Stimulated activated CD8-positive, alpha-beta memory T cell treated with anti-CD3 and anti-CD28 coated beads, Interleukin-15, amount 100 ng/mL, for 48 hours (primary cell): Measurements from ENCODE around the gene ETFB.

Experiments
- DNase-seq, 2 donors: peaks; one replicate each; pipeline ENCODE4 v3.0.0-alpha.2; 2020; ENCODE audit warnings: low read depth in 2 of 2

The ETFB gene

DNA sequence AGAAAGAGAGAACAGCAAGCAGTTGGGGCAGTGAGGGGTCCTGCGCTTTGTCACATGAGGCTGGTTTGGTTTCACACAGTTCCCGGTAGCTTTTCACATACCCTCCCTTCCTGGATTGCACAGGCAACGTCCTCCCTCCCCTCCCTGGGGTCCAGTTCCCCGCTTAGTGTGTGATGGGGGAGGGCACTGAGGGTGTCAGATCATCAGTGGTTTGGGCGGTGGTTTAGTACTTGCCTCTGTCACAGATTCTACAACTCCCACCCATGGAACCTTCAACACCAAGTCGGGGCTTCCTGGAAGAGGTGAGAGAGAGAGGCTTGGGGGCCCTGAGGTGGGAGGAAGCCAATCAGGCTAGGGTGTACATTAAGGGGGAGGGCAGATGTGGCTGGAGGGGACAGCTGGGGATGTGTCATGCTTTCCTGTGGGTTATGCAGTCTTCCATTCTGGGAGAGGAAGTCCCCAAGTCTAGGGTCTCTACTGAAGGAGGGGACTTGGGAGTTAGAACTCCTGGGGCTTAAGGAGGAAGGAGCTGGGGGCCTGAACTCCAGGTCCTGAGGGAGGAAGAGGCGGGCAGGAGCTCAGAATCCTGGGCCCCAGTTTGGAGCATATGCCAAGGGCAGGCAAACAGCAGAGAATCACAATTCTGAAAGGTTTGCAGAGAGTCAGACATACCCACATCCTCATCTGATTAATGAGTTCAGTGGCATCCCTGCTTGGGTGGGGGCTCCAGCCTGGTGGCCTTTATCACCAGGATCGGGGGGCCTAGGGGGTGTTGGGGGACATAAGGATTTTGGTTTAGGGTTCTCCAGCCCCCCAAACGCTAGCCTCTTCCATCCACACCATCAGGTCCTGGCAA lies 6.7 kb upstream of the ETFB start, which contains the start of gene NKG7:
TSS of gene NKG7 (minus strand) at position 6 of the 856 bp plus-strand sequence. CDS start 119 bp downstream, outside the sequence.
- DNase-seq = peak; percentile 87 to 90

DNA sequence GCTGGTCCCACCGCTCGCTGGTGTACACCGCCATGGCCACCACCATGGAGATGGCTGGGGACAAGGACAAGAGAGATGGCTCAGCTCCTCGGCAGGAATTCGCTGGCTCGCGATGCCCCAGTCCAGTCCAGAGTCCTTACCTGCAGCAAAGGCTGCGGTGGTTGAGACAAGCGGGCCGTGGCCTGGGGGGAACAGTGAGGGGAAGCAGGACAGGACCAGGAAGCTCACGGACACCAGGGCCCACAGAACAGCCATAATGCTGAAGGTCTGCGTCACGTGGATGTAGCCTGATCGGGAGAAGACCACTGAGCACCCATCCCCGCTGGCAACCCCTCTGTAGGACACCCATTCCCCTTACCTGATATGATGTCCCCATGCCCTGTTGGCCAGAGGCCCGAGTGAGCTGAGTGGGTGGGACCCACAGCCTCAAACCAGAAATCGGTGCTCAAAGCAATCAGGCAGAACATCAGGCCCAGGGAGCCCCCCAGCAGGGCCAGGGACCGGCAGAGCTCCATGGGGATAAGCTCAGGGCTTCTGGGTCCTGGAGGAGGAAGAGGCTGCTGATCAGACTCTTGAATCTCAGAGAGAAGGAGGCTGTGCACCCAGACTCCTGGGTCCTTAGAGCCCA lies 5.9 kb upstream of the ETFB start:
- DNase-seq = no peak

DNA sequence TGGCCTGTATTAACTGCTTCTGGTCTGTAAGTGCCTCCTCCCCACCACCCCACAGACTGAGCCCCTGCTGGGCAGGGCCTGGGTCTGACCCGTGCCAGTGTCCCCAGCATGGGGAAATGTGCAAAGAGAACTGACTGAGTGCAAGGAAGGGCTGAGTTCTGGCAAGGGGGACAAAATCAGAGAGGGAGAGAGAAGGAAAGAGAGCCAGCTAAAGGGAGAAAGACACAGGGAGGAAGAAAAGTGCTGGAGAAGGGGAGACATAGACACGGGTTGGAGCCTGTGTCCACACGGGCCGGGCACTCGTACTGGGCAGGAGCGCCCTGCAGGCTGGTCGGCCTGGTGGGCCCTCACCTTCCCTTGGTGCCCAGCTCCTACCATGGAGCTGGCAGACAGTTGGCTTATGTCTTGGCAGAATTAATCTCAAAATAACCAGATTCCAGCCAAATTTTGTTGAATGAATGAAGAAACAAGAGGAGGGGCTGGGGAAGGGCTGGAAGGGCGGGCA lies 5.0 kb upstream of the ETFB start:
- no peak for DNase-seq

DNA sequence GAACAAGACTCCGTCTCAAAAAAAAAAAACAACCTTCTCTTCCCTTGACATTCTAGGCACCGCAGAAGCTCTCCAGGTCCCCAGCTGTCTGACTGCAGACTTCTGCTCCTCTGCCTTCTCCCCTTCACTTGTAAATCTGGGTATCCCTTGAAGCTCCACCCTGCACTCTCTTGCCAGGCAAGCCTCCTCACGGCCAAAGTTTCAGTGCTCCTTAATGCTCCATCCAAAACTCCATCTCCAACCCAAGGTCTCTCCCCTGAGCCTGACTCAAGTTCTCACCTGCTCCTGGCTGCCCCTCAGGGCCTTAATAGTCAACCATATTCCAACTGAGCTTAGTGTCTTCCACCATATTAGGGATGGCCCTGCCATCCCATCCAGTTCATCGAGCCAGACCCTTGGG lies 4.0 kb upstream of the ETFB start:
- no peak for DNase-seq

DNA sequence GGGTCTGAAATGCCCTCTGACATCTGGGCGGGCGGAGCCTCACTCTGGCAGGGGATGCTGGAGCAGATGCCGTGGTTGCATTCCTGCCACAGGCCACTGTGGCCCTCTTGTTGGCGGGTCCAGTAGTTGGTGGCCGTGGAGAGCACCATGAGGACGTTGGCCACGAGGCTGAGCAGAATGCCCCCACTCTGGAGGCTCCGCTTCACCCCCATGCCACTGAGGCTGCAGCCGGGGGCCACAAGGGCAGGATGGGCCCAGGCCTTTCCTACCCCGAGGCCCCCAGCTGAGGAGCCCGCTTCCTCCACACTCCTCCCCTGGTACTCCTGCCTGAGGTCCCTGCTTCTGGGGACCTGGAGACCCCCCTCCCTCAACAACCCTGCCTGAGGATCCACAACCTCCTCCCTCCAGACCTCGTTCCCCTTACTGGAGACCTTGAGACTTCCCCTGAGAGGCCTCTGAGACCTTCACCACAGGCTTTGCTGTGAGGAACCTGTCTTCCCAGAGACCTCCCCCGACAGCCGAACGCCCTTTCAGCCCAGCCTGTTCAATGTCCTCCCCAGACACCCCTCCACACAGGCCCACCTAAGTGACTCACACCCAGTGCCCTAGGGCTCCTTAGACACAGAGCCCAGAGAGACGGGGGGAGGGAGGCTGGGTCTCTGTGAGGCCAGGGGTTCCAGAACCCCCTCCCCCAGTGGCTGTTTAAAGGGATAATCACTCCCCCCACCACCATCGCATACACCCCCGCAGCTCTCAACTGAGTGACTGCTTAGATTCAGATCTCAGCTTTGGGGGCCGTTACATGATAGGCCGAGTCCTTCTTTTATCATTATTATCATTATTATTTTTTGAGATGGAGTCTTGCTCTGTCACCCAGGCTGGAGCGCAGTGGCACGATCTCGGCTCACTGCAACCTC lies 2.4 kb upstream of the ETFB start, which contains the start of gene CLDND2:
TSS of gene CLDND2 (minus strand) at position 638 of the 917 bp plus-strand sequence. CDS start at position 212, 426 bp downstream.
- peak; percentile 36 to 56 for DNase-seq

DNA sequence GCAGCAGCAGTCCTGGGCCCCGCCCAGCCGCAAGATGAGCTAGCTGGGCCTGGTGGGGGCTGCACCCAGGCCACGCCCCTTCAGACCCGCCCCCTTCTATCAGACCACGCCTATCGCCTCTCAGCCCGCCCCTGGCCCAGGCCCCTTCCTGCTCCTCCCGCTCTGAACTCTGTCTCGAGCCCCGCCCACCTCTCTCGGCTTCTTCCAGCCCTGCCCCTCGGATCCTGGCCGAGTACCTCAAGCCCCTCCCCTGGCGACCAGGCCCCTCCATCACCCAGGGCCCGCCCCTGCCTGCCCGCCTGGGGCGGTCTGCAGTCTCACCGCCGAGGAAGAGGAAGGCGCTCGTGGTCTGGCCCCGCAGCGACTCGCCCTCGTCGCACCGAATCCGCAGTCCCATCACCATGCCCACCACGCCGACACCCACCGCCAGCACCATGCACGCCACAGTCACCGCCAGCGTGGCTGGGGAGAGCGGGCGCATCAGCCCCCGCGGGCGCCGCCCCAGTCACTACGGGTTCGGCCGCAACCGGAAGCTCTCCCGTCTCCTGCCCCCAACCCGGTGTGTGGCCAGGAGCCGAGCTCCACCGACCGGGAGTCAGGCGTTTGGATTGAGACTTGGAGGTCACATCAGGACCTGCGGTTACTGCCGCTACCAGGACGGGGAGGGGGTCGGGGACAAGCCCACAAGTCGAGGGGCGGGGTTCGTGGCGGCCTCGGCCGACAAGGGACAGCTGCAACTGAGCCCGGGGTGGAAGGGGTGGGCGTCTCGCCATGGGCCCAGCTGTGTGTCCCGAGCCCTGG lies 1.6 kb upstream of the ETFB start:
- peak; percentile 99 for DNase-seq

DNA sequence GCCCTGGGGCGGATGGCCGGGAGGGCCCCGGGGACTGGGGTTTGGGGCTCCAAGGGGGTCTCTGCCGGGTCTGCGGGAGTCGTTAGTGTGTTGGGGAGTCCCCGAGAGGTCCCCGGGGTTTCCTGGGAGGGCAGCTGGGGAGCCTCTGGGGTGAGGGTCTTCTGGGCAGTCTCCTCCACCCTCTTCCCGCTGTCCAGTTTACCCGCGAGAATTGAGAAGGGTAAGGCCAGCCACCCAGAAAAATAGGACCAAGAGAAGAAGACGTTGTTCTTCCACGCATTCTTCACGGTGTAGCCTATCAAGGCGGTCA lies 1.0 kb upstream of the ETFB start:
- DNase-seq = no peak

DNA sequence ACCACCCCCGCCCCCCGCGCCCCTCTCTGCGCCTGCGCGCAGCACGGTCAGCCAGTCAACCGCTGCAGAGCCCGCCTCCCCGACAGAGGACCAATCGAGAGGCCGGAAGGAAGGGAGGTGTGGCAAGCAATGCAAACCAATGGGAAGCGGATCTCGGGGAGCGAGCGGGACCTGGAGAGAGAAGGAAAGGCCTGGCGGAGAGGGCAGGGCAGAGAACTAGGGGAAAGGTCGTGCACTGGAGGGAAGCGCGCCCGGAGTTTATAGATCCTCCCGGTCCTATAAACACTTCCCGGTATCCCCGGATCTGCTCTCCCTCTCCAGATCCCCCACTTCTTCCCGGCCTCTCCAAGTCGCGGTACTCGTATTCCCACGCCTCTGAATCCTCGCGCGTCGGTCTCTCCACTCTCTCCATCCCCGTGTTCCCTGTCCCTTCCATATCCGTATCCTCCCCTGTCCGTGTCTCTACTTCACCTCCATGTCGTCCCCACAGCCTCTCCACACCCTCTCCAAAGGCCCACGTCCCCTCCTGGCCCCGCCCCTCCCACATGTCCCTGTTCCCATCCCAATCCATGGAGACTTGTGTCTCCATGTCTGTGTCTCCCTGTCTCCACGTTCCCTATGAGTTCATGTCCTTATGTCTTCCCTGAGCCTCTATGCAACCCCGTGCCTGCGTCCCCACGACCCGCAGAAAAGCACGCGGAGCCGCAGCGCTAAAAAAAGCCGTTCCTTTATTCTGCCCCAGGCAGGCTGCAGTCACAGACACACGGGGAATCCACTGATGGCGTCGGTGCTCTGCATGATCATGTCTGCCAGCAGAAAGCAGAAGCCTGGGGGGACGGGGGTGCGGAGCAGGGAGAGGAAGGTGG lies 434 bp upstream of the ETFB start:
- DNase-seq = peak; percentile 93 to 95

DNA sequence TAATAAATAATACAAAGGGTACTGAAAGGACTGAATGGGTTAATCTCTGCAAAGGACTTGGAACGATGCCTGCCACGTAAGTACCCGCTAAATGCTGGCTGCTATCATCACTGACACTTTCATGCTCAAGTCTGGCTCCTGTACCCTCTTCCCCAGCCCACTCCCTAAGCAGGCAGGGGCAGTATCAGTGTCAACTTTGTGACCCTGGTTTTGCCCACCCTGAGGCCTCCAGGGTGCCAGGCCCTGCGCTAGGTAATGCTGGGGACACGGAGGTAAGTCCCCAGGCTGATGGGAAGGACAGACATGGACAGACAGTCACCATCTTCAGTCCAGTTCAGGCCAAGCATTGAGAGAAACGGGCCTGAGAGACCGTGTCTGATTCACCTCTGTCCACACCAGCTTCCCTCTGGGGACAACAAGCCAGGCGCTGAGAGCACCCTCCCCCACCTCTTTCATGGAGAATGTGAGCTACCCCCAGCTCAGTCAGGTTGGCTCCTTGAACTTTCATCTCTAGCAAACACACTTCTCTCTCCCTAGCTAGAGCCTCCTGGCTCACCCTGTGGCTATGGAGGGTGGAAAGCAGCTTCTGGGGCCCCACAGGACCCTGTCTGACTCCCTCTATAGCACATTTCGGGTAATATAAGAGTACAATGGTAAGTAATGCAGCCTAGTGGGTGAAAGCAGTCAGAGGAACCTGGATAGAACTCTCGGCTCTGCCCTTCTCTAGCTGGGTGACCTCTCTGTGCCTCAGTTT lies 800 bp downstream of the ETFB start:
- no peak for DNase-seq

DNA sequence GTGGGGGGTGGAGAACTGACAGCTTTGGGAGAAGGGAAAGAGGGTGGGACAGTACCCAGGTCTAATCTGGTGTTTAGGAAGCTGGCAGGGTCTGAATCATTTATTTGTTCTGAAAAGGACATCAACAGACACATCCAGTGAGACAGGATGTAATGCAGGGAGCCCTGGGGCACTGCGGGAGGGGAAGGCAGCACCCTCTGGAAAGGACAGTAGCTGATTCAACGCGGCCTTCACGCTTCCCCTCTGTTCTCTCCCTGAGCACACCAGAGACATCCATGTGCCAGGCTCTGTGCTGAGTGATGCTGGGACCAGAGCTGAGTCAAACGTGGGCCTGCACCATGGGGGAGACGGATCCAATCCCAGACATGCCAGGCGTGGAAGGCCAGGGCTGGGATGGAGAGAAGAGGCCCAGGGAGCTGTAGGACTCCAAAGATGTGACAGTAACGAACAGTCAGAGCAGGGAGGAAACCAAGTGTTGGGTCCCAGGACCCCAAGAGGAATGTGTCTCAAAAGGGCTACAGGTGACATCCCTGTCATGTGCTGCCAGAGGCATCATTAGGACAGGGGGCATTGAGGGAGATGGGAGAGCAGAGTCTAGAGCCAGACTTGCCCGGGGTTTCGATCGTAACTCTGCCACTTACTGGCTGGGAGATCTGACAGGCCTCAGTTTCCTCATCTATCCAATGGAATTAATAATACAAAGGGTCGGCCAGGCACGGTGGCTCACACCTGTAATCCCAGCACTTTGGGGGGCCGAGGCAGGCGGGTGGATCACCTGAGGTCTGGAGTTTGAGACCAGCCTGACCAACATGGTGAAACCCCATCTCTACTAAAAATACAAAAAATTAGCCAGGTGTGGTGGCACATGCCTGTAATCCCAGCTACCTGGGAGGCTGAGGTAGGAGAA lies 1.7 kb downstream of the ETFB start:
- DNase-seq = no peak

DNA sequence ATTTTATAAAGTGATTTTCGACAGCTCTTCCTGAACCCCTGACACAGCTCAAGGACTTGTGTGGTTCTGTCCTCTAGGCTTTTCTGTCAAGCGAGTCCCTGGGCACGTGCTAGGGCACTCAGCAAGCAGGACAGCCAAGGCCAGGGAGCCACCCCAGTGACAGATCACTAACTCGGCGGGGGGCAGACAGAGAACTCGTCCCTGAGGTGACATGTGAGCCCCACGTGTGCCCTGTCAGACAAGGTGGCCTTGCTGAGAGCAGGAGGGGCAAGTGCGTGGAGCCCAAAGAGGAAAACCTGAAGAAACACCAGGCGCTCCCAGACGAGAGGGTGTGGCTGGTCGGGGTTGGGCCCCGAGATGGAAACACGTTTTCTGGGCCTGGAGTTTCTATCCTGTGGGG lies 4.9 kb downstream of the ETFB start:
- DNase-seq = no peak

DNA sequence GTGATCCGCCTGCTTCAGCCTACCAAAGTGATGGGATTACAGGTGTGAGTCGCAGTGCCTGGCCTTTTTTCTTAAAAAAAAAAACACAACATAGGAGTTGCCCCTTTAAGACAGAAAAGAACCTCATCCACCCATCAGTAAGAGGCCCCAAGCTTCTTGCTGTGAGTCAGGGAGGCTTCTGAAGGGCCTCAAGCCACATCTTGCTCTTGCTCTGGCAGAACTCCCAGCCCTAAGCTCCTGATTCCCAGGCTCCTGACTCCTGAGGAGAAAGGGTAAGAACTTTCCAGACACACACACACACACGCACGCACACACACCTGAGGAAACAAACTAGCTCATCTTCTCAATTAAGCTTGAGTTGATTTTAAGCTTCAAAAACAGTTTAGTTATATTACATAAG lies 6.9 kb downstream of the ETFB start:
- DNase-seq = no peak

DNA sequence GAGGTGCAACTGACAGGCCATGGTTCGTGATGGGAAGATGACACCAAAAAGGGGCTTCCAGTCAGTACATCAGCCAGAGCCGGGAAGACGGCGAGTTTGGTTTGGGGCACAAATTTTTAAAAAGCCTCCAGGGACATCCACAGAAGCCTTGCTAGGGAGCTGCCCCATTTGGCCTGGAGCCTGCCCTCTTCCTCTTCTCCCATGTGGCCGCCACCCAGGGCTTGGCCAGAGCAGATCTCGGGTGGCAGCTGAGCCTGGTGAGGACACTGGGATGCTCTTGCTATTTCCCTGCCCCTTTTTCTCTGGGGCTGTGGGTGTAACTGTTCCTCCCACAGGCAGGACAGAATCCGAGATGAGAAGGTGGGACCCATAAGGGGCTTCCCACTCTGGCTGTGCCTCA lies 8.2 kb downstream of the ETFB start:
- DNase-seq = no peak

DNA sequence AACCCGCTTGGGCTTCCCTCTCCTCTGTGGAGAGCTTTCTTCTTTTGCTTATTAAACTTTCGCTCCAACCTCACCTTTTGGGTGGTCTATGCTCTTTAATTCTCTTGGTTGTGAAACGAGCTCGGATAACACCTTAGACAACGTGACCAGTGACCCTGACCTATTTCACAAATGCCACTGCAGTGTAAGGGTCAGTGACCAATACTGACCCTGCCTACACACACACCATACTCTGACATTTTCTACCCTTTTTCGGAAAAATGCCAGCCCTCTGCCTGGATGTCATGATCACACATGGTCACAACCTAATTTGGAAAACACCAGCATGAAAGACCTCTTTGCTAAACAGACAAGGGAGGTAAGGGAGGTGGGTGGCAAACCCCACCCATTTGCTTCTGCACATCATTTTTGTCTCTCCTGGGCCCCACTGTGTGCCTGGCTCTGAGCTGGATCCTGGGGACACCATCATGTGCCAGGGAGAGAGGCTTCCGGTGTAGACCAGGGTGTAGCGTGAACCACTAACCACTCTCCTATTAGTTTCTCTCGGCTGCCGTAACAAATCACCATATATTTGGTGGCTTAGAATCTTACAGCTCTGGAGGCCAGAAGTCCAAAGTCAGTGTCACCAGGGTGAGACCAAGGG lies 9.9 kb downstream of the ETFB start:
- DNase-seq = no peak

DNA sequence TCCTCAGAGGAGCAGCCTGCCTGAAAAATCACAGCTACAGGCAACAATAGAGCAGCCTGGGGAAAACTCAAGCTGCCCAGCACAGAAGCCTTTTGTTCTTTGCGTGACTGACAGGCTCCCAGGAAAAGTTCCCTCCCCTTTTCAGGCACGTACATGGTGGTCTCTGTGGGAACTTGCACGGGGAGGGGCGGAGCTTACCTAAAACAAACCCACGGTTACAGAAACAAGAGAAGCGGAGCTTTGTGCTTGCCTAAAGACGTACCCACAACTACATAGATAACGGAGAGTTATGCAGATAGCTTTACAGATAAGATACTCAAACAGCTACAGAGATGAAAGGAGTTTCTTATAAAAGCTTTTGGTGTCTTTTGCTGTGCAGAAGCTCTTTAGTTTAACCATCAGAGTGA lies 11.4 kb downstream of the ETFB start:
- DNase-seq = peak in 1 of 2 donors; percentile 52

DNA sequence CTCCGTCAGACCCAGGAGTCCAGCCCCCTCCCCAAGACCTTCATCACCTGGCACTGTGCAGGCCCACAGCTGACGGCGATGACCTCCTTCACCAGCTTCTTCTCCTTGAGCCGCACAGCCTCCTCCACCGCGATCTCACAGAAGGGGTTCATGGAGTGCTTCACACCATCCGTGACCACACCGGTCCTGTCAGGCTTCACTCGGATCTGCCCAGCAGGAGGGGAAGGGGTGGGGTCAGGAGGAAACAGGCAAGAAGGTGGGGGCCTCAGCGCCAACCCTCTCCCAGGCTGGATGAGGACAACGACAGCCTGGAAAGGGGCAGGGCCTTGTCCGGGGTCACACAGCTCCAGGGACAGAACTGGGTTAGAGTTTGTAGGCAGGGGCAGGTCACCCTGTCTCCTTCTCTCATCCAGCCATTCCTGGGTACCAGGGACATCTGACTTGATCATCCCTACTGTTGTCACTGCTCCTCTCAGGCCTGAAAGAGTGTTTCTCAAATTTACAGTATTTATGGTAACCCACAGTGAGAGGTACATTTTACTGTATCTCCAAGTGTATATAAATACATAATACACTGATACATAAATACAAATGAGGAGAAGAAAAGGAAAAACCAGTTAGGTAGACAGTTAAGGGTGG lies 12.0 kb downstream of the ETFB start:
- no peak for DNase-seq

DNA sequence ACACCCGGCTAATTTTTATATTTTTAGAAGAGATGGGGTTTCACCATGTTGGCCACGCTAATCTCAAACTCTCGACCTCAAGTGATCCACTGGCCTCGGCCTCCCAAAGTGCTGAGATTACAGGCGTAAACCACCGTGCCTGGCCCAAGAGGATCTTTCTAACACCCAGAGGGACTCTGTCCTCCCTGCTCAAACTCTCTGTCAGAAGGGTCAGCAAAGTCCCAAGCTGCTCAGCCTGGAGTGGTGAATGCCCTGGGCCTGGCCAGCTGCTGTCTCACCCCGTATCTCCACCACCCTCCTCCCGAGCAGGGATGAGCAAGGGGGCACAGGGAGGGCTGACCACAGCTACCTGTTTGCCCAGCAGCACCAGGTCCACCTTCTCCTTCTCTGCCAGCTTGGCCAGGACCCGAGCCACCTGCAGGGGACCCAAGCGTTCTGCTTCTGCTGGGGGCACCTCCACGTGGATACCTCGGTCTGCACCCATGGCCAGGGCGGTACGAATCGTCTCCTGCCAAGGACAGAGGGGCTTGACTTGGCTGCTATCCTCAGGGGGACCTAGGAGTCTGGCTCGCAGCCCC lies 13.3 kb downstream of the ETFB start:
- no peak for DNase-seq
